GM21576 (cell line): ENCODE data around the gene TRIM61.

Experiments used
- ATAC-seq: cut with Tn5 transposase; IDR thresholded peaks from one replicate; pipeline ENCODE4 v1.9.1; 2021; ENCODE audit warnings: mild to moderate bottlenecking, moderate library complexity; ENCODE audit not compliant: unreplicated experiment

TRIM61 gene

GRCh38 chr4:164918956-164919355 is 58.5 kb downstream of the TRIM61 start:
- ATAC-seq: no peak
